HepG2 (cell line): ENCODE data around the gene USP14. TPM values are rescaled to one million over a fixed set of nuclear protein-coding genes. Genes with fewer than 3 reads are reported as not detected.

Source experiments
- AHDC1 ChIP-seq: sonication (generic); formaldehyde crosslinking; IDR thresholded peaks from 2 replicates; pipeline ENCODE4 v1.5.1; 2020; ENCODE audit warnings: mild to moderate bottlenecking, missing genetic modification reagents, borderline replicate concordance
- ATF7 ChIP-seq, 2 experiments: fragments of 450-650 bp in 1 of 2; sonication (generic) in 1 of 2; formaldehyde crosslinking in 1 of 2; IDR thresholded peaks; 2 replicates each; pipeline versions ENCODE4 v1.4.0 to v1.6.1; 2016 to 2020; ENCODE audit warnings: antibody characterized with exemption in 1 of 2, mild to moderate bottlenecking in 1 of 2, missing genetic modification reagents in 1 of 2
- FOXO4 ChIP-seq: sonication (generic); formaldehyde crosslinking; conservative IDR thresholded peaks from 2 replicates; pipeline ENCODE4 v1.8.1; 2023; ENCODE audit warnings: missing genetic modification reagents
- NFAT5 ChIP-seq: sonication (generic); formaldehyde crosslinking; IDR thresholded peaks from 2 replicates; pipeline ENCODE4 v1.4.0; 2020; ENCODE audit warnings: missing genetic modification reagents
- NFKB2 ChIP-seq: sonication (generic); formaldehyde crosslinking; IDR thresholded peaks from 2 replicates; pipeline ENCODE4 v1.4.0; 2020; ENCODE audit warnings: missing genetic modification reagents, borderline replicate concordance
- SOX13 ChIP-seq, 3 experiments: fragments of 450-650 bp in 1 of 3; sonication (generic) in 1 of 3; formaldehyde crosslinking in 1 of 3; IDR thresholded peaks in 2 of 3; conservative IDR thresholded peaks in 1 of 3; 2 replicates each; pipeline versions ENCODE4 v1.5.0 to v1.6.1; 2016 to 2020; ENCODE audit warnings: antibody characterized with exemption in 1 of 3, mild to moderate bottlenecking in 1 of 3, missing compliant biosample characterization in 1 of 3, missing genetic modification reagents in 1 of 3, moderate library complexity in 1 of 3
- SSRP1 ChIP-seq: IDR thresholded peaks from 2 replicates; pipeline ENCODE4 v1.6.1; 2016; ENCODE audit warnings: control low read depth
- ZBTB44 ChIP-seq: sonication (generic); formaldehyde crosslinking; IDR thresholded peaks from 2 replicates; pipeline ENCODE4 v1.4.0; 2020; ENCODE audit warnings: missing genetic modification reagents
- ZNF12 ChIP-seq: sonication (generic); formaldehyde crosslinking; IDR thresholded peaks from 2 replicates; pipeline ENCODE4 v1.5.0; 2020; ENCODE audit warnings: missing genetic modification reagents
- ZNF235 ChIP-seq: sonication (generic); formaldehyde crosslinking; IDR thresholded peaks from 2 replicates; pipeline ENCODE4 v1.8.1; 2023; ENCODE audit warnings: mild to moderate bottlenecking, missing genetic modification reagents, borderline replicate concordance
- ZNF567 ChIP-seq: sonication (generic); formaldehyde crosslinking; IDR thresholded peaks from 2 replicates; pipeline ENCODE4 v1.8.1; 2023; ENCODE audit warnings: mild to moderate bottlenecking, missing genetic modification reagents, borderline replicate concordance
- ZNF746 ChIP-seq: sonication (generic); formaldehyde crosslinking; IDR thresholded peaks from 2 replicates; pipeline ENCODE4 v1.8.0; 2022; ENCODE audit warnings: mild to moderate bottlenecking, missing genetic modification reagents
- polyA plus RNA-seq, 8 experiments: library from polyadenylated mRNA; depleted of rRNA in 3 of 8; stranded (reverse) in 7 of 8; unstranded in 1 of 8; fragments of >200 nt; fragmentation: Illumina TruSeq in 4 of 8; extraction: Trizol in 4 of 8; gene quantifications; 2 replicates each; pipeline versions ENCODE4 v1.2.1 to v1.2.3, GENCODE V29; 2011 to 2016; ENCODE audit warnings: low read depth in 4 of 8, missing spikeins in 1 of 8, mixed read lengths in 1 of 8; ENCODE audit not compliant: insufficient read depth in 1 of 8
- total RNA-seq, 5 experiments: library from RNA; depleted of rRNA; stranded (reverse); fragments of >200 nt; fragmentation: Illumina TruSeq; extraction: Trizol; gene quantifications; 2 replicates each; pipeline ENCODE4 v1.2.3, GENCODE V29; 2016; ENCODE audit warnings: low read depth in 1 of 5

USP14 gene
- total and polyA plus RNA-seq, 2 of the 13 experiments (the other 11 are each of a cell fraction or from before 2014, with no cell fraction given), result 14.7 to 16.6 TPM

- TF ChIP-seq ZBTB44 (CRISPR knock-in tag), result peak; percentile 95; the same call in 1 of the 2 replicates
- peak; percentile 89 for TF ChIP-seq ZNF746 (CRISPR knock-in tag)
- TF ChIP-seq NFAT5, result peak; percentile 97
- TF ChIP-seq NFKB2, result peak; percentile 99
- TF ChIP-seq FOXO4 (CRISPR knock-in tag), result no peak
- TF ChIP-seq SSRP1 (CRISPR knock-in tag), result no peak
- TF ChIP-seq ZNF567 (CRISPR knock-in tag), result no peak
- no peak for TF ChIP-seq SOX13 (IDR thresholded peaks at IDR 0.05)
- TF ChIP-seq SOX13 (CRISPR knock-in tag; conservative IDR thresholded peaks at IDR 0.05 in 1 of 2, IDR thresholded peaks at IDR 0.05 in 1 of 2), result peak in 1 of 2 experiments; percentile 31; a peak in 1 of 4 replicates
- no peak; the same call in 1 of the 2 replicates for TF ChIP-seq AHDC1 (CRISPR knock-in tag)
- TF ChIP-seq ZNF12 (CRISPR knock-in tag), result peak; percentile 57; the same call in 1 of the 2 replicates
- no peak for TF ChIP-seq ATF7 (IDR thresholded peaks at IDR 0.05)
- peak; percentile 73; the same call in 1 of the 2 replicates for TF ChIP-seq ATF7 (CRISPR knock-in tag; IDR thresholded peaks at IDR 0.05)
- peak; percentile 94; the same call in 1 of the 2 replicates for TF ChIP-seq ZNF235 (CRISPR knock-in tag)
Observed at GRCh38 chr18:158128-159036, at the start of gene USP14 (continued).
